MG63 (cell line): ENCODE results near the gene OR52I1. TPM values are rescaled to one million over a fixed set of nuclear protein-coding genes. Genes with fewer than 3 reads are reported as not detected.

ENCODE experiments used
- DNase-seq: peaks from one replicate; pipeline ENCODE4 v3.0.0-alpha.2; 2020
- H3K27me3 ChIP-seq: fragments of 250-450 bp; sonication (Bioruptor Pico); 2 replicates; pipeline ENCODE4 v1.5.1; 2020; ENCODE audit warnings: mild to moderate bottlenecking, moderate library complexity
- H3K36me3 ChIP-seq: fragments of 250-450 bp; sonication (Bioruptor Pico); 2 replicates; pipeline ENCODE4 v1.5.1; 2020; ENCODE audit warnings: mild to moderate bottlenecking, moderate library complexity
- H3K4me3 ChIP-seq: fragments of 250-450 bp; sonication (Bioruptor Pico); 2 replicates; pipeline ENCODE4 v1.5.1; 2020; ENCODE audit warnings: mild to moderate bottlenecking, moderate library complexity
- H3K9me3 ChIP-seq: fragments of 250-450 bp; sonication (Bioruptor Pico); 2 replicates; pipeline ENCODE4 v1.5.1; 2020; ENCODE audit warnings: mild to moderate bottlenecking, moderate library complexity
- total RNA-seq: library from RNA; depleted of rRNA; stranded (reverse); fragments of >200 nt; shearing (Covaris generic); gene quantifications from 2 replicates; pipeline ENCODE4 v1.2.3, GENCODE V29; 2014; ENCODE audit warnings: low replicate concordance

OR52I1 gene
- total RNA-seq, 1 experiment from 2014 or later, result not detected

DNA sequence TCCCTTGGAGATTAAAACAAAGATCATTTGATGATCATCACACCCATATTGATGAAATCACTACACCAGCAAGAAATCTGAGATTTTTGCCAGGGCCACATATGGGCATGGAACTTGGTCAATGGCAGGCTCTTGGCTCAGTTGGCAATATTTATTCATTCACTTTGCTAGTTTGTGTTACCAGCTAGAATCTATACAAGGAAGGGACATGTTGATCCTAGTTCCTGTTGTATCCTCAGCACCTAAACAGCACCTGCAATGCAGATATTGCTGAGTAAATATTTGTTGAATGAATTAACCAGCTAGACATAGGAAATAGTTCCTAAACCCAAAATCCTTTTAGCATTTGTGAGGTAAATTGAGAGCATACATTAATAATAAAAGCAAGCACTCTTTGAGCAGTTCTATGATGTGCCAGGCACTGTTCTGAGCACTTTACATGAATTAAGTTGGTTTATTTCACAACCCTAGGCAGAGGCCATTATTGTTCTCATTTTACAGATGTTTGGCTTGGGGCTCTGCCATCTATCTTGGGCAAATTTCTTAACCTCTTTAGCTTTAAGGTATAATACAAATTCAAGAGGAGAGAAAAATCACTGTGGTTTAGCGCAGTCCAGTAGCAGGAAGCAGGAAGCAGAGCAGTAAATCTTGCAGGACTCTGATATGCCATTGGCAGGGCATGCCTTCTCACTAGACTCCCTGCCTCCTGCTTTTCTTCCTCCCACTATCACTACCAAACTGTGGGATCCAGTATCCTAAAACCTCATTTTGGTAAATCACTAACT lies 12.6 kb downstream of the OR52I1 start:
- no peaks in the 10 kb centered on the region for H3K9me3 ChIP-seq
- DNase-seq, result no peak
- H3K36me3 ChIP-seq, result no peaks in the 10 kb centered on the region
- H3K27me3 ChIP-seq, result no peaks in the 10 kb centered on the region
- no peak overlapping the region for H3K4me3 ChIP-seq

DNA sequence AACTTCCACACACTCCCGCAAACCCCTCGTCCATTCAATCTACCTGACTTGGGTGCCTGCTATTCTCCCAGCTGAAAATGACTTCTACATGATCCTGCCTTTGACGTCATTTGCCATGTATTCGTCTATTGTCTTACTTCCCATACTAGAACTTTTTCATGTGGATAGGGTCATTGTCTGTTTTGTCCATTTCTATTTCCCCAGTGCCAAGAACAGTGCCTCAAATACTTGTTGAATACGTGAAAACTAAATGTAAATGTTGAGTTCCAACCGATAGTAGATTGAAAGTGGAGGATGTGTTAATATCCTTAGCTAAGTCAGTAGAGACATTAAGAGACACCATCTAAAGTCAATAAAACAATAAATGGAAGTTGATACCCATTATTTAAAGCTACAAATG lies 13.3 kb downstream of the OR52I1 start:
- Histone ChIP-seq H3K27me3 (no peaks in the 10 kb centered on the region), H3K36me3 (no peaks in the 10 kb centered on the region), H3K9me3 (no peaks in the 10 kb centered on the region), H3K4me3 (peak overlapping the region; percentile 71)
- DNase-seq, result no peak

DNA sequence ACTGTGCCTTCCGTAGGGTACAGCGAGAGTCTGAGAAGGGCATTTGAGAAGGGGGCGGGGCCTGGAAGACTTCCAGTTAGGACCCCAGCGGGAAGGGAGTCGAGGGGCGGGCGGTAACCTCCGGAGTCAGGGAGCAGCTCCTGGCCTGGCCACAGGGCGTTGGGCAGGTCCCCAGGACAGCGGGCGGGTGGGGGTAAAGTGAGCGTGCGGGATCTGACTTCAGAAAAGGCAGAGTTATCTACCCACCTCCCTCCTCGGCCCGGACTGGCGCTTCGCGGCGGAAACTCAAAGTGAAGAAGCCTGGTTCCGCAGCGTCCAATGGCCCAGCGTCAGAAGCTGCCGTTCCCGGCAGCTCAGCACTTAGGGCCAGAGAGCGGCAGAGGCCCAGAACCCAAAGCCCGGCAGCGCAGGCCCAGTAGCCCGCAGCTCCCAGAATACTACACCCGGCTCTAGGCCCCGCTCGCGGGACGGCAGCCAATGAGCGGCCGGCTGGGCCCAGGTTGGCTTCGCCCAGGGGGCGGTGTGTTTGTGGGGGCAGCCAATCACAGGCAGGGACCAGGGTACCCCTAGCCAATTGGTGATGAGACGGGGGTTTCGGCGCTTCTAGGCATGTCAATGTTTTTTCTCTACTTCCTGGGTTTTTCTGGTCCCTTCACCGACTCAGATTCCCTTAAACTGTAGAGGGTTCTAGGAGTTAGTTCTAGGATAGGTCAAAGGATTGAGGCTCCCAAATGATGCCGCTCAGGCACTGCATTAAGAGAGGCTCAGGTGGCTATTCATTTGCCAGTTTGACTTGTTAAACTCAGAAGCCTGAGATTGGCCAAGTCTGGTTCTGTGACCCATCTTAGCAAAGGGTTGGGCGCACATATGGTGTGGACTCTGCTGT lies 14.2 kb downstream of the OR52I1 start, which contains the start of gene TRIM68:
TSS of gene TRIM68 (minus strand) at position 451 of the 886 bp plus-strand sequence. CDS start 2,727 bp downstream, outside the sequence.
- Histone ChIP-seq H3K9me3 (no peaks in the 10 kb centered on the region), H3K4me3 (peak within 1 kb of the TSS; percentile 71), H3K27me3 (no peaks in the 10 kb centered on the region), H3K36me3 (no peaks in the 10 kb centered on the region)
- DNase-seq, result peak; percentile 97

DNA sequence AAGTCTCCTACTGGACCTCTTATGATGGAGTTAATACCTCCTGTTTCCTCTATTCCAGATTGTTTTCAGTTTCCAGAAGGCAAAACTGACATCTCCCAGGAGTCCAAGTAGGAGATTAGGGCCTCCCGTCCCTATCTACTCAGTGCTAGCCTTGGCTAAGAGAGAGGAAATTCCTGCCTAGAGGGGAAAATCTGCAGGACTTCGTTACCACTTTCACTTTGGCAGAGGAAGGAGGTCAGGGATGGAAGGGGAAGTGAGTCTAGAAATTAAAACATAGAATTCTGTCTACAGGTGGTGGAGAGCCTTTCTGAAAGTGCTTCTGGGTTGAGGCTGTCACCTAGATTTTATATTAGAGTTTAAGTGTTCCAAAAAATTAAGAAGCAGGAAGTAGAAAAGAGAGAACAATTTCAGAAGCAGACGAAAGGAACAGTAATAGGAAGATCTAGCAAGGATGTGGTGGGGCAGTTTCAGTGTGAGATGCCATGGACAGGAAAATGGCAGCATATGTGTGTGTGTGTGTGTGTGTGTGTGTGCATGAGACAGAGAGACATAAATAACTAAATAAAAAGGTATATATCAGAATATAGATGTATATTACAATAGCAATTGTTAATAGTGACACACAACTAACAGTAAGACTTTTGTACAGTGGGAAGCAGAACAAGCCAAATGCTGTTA lies 16.6 kb downstream of the OR52I1 start:
- no peaks in the 10 kb centered on the region for H3K27me3 ChIP-seq
- no peak for DNase-seq
- no peaks in the 10 kb centered on the region for H3K36me3 ChIP-seq
- H3K9me3 ChIP-seq, result no peaks in the 10 kb centered on the region
- 0 out of 2 replicates have a peak overlapping the region, but pooled peaks have one; percentile 13 for H3K4me3 ChIP-seq

- no peak overlapping the region for H3K4me3 ChIP-seq
- H3K9me3 ChIP-seq, result no peaks in the 10 kb centered on the region
- H3K27me3 ChIP-seq, result no peaks in the 10 kb centered on the region
- H3K36me3 ChIP-seq, result no peaks in the 10 kb centered on the region
- DNase-seq, result no peak
These were observed 18.1 kb downstream of the OR52I1 start for GRCh38 chr11:4611986-4612385.

- no peak overlapping the region for H3K4me3 ChIP-seq
- H3K36me3 ChIP-seq, result no peaks in the 10 kb centered on the region
- DNase-seq, result no peak
- H3K9me3 ChIP-seq, result no peaks in the 10 kb centered on the region
- no peaks in the 10 kb centered on the region for H3K27me3 ChIP-seq
These were observed 22.1 kb downstream of the OR52I1 start for GRCh38 chr11:4615856-4616444.

GRCh38 chr11:4619514-4619913 lies 25.7 kb downstream of the OR52I1 start:
- no peaks in the 10 kb centered on the region for H3K36me3 ChIP-seq
- no peak for DNase-seq
- H3K4me3 ChIP-seq, result no peak overlapping the region
- H3K9me3 ChIP-seq, result no peaks in the 10 kb centered on the region; the same call in 1 of the 2 replicates
- no peaks in the 10 kb centered on the region for H3K27me3 ChIP-seq

DNA sequence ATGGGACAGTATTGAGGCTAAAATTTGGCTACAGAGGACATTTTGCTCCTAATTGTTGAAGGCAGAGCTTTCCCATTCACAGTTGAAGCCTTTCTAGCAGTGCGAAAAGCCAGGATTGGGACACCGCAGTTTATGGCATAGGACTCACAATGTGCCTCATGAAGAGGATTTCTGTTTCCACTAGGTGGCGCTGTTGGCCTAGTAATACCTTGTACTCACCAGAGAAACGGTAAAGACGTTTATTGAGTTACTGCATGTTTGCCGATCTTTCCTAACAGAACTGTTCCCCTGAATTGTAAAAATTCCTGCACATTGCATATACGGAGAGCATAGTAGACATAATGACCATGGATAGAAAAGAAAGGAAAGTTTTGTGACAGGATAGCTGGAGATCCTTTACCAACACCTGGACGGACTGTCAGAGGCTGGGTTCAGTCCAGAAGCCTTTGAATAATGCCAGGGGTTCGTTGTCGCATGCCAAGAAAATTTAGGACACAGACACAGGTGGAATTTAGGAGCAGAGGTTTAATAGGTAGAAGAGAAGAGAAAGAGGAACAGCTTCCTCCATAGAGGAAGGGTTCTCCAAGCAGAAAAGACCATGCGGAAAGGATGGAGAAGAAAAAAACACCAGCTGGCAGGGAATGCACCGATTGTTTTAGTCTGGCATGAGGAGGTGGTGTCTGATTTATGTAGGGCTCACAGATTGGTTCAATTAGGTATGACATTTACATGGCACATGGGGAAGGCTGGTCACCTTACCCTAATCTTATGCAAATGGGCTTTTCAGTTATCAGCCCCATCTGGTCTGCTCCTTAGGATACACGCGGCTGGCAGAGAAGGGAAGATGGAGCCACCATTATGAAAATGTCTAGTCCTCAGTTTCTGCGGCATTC lies 32.6 kb downstream of the OR52I1 start:
- H3K27me3 ChIP-seq, result no peaks in the 10 kb centered on the region
- H3K4me3 ChIP-seq, result no peak overlapping the region
- no peaks in the 10 kb centered on the region; the same call in 1 of the 2 replicates for H3K9me3 ChIP-seq
- no peaks in the 10 kb centered on the region for H3K36me3 ChIP-seq
- DNase-seq, result peak; percentile 40

- DNase-seq, result no peak
- Histone ChIP-seq H3K27me3 (no peaks in the 10 kb centered on the region), H3K36me3 (no peaks in the 10 kb centered on the region), H3K9me3 (no peaks in the 10 kb centered on the region), H3K4me3 (no peak overlapping the region)
These were observed 42.3 kb downstream of the OR52I1 start for GRCh38 chr11:4636136-4636535.

DNA sequence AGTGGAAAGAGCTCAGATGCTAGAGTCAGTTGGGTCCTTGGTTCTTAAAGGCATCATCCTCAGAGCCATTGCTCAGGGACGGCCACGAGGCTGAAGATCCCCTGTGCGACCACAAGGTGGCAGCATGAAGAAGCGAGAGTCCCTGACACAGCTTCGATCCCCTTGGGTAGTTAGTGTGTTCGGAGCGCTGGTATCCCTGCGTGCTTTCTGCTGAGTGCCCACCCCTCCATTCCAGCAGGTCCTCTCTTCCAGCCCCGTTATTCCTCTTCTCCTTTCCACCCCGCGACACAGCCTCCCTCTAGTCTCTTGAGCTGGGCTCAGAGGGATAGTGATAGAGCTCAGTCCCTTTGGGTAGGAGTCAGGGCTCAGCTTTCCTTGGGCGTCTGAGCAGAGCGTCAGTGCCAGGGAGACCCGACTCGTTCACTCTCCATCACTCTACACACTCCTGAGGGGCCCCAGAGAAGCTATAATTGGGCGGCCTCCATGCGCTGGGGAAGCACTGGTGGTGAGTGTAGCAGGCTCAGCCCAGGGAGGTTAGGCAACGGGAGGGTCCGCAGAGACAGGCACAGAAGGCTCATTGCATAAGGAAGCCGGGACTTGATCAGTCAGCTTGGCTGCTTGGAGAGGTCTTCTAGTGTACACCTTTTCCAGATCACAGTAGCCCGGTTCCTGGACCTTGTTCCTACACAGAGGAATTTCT lies 43.3 kb downstream of the OR52I1 start, which contains the start of gene OR51D1:
TSS of gene OR51D1 (plus strand) at position 516 of the 700 bp plus-strand sequence. CDS start 2,314 bp downstream, outside the sequence.
- Histone ChIP-seq H3K4me3 (peak within 1 kb of the TSS; percentile 27; the same call in 1 of the 2 replicates), H3K27me3 (no peaks in the 10 kb centered on the region), H3K36me3 (no peaks in the 10 kb centered on the region), H3K9me3 (no peaks in the 10 kb centered on the region)
- peak; percentile 40 for DNase-seq

DNA sequence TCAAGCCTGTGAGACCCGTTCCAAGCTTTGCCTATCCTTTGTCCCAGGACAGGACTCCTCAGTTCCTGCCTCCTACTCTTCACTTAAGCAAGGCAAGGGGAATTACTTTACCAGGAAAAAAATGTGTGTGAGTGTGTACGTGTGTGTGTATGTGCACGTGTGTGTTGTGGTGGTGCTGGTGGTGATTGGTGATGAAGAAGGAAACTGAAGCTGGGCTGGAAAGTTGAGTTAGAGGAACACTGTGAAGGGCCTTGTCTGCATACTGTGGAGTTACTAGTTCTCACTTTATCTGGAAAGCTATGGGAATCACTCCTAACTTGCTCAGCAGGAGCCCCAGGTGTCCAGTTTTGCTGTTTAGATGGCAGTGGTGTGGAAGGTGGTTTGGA lies 43.8 kb downstream of the OR52I1 start:
- no peaks in the 10 kb centered on the region for H3K9me3 ChIP-seq
- DNase-seq, result no peak
- no peaks in the 10 kb centered on the region for H3K36me3 ChIP-seq
- no peak overlapping the region for H3K4me3 ChIP-seq
- no peaks in the 10 kb centered on the region for H3K27me3 ChIP-seq

GRCh38 chr11:4639931-4640330 lies 46.1 kb downstream of the OR52I1 start:
- Histone ChIP-seq H3K9me3 (no peaks in the 10 kb centered on the region), H3K36me3 (no peaks in the 10 kb centered on the region), H3K27me3 (no peaks in the 10 kb centered on the region), H3K4me3 (no peak overlapping the region)
- DNase-seq, result no peak

DNA sequence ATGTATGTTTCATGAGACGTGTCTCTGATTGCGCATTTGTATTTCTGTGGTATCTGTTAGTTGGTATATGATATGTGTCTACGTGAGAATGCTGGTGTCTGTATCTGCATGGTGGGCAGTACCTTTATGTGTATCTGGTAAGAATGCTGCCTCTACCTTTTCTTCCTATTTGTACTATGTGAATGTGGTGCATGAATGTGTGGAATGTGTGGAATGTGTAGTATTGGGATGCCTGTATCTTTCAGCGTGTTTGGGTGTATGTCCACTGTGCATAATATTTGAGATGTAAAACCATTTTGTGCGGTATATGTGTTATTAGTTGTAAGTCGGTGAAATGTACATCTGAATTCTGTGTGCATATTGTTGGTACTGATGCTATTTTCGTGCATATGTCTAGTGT lies 47.7 kb downstream of the OR52I1 start:
- Histone ChIP-seq H3K27me3 (no peaks in the 10 kb centered on the region), H3K36me3 (no peaks in the 10 kb centered on the region), H3K9me3 (no peaks in the 10 kb centered on the region), H3K4me3 (no peak overlapping the region)
- no peak for DNase-seq

DNA sequence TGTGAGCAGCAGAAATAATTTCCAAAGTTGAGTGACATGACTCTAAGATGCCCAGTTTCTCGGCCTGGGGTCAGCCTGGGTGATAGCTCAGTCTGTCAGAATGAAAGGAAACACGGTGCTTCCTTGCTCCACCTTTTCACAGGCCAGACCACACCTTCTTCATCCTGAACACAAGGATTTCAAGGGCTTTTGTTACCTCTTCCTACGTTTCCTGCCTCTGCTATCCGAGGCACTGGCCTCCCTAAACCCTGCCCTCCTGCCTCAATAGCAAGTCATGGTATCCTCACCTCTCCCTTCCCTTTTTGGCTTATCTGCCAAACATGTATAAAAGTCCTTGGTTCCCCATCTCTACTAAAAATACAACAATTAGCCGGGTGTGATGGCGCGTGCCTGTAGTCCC lies 48.2 kb downstream of the OR52I1 start:
- Histone ChIP-seq H3K9me3 (no peaks in the 10 kb centered on the region), H3K36me3 (no peaks in the 10 kb centered on the region), H3K27me3 (no peaks in the 10 kb centered on the region), H3K4me3 (no peak overlapping the region)
- DNase-seq, result no peak

DNA sequence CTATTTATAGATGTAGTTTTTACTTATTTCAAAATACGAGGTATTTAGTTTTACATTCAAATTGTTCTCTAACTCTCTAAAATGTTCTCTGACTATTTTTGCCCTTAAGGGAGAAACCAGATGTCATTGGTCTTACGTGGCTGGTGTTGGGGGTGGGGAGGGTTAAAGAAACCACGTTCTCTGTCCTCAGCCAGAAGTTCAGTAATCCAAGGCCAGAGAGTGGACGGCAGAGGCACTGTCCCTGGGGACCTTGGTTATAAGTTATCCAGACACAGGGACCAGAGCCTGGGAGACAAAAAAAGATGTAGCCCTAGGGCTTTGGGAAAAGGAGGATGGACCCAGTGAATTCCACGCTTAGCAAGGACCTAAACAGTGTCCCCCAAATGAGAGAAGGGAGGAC lies 49.2 kb downstream of the OR52I1 start:
- no peaks in the 10 kb centered on the region for H3K36me3 ChIP-seq
- no peak for DNase-seq
- no peaks in the 10 kb centered on the region for H3K9me3 ChIP-seq
- no peaks in the 10 kb centered on the region for H3K27me3 ChIP-seq
- no peak overlapping the region for H3K4me3 ChIP-seq
